ENCODE data around the gene ZFPM1.

Gene ZFPM1

GRCh38 chr16:88526008-88526905 lies 73.2 kb downstream of the ZFPM1 start:
- DNase-seq (ENCODE audit: low read depth in 2 of 2), result no peak

DNA sequence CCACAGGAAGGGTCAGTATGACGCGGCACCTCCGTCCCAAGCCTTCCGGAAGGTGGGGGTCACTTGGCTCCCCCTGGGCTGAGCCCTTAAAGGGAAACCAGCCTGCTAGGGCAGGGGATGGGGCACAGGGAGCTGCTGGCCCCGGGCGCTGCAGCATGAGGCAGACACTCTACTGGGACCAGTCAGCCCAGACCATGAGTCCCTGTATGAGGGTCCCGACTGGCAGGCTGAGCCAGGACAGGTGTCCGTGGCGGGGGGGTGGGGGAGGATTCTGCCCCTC lies 73.8 kb downstream of the ZFPM1 start:
- no peak for DNase-seq (ENCODE audit: low read depth in 2 of 2)

- peak; percentile 61 for DNase-seq (ENCODE audit: low read depth in 2 of 2)
Observed at GRCh38 chr16:88527186-88527936, 74.3 kb downstream of the ZFPM1 start.

- no peak for DNase-seq (ENCODE audit: low read depth in 2 of 2)
Observed at GRCh38 chr16:88527937-88528743, 75.1 kb downstream of the ZFPM1 start.

DNA sequence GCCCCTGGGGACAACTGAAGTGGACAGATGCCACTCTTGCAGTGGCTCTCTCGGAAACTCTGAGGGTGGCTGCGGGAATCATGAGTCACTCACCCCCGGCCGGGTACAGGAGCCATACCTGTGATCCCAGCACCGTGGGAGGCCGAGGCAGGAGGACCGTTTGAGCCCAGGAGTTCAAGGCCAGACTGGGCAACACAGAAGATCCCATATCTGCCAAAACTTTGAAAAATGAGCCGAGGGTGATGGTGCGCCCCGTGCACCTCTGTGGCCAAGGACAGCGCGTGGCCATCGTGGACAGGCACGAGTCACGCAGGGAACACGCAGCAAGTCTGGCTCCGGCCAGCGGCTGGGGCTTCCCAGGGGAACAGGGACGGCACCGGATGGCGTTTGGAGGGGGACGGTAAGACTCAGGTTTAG lies 75.8 kb downstream of the ZFPM1 start:
- no peak for DNase-seq (ENCODE audit: low read depth in 2 of 2)

GRCh38 chr16:88529596-88529995 lies 76.5 kb downstream of the ZFPM1 start:
- DNase-seq (ENCODE audit: low read depth in 2 of 2), result no peak

DNA sequence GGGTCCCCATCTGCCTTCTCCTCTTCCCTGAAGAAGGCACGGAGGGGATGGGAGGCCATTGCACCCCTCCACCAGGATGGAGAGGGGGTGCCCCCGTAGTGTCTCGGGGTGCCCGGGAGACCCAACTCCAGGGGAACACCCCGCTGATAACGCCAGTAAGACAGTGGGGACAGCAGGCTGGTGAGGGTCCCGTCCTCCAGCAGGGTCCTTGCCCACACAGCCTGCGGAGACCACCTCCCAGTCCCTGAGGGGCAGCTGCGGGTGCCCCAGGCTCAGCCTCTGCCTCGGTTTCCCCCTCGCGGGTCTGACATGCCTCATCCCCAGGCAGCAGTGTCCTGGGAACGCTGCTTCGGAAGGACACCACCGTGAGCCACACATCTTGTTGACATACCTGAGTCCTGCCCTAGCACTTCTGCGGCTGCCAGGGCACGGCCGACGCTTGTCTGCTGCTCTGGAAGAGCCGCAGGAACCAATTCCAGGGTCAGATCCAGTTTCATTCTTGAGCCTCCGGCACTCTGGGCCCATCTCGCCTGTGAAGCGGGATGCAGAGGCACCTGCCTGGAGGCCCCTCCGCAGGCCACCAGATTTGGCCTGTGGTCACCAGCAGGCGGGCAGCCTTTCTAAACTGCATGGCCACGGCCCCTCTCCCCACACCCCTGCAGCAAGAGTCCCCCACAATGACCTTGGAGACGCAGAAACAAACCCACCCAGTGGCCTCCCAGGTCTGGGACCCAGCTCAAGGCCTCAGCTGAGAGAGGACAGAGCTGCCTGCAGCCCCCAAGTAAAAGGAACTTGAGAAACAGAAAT lies 77.2 kb downstream of the ZFPM1 start:
- DNase-seq (ENCODE audit: low read depth in 2 of 2), result no peak

DNA sequence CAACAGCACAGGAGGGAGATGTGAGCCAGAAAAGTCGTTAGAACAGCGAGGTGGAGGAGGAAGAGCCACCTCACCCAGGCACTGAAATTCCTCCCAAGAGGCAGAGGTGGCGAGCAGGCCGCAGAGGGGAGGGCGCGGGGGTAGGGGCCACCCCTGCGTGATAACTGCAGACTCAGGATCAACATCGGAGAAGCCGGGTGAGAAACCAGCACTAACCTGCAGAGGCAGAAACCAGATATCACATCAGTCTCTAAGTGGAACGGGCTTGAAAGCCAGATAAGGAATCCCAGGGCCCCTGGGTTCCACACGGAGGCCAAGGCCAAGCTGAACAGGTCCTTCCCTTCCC lies 77.8 kb downstream of the ZFPM1 start:
- DNase-seq (ENCODE audit: low read depth in 2 of 2), result no peak

- DNase-seq (ENCODE audit: low read depth in 2 of 2), result no peak
Observed at GRCh38 chr16:88531346-88531745, 78.3 kb downstream of the ZFPM1 start.

DNA sequence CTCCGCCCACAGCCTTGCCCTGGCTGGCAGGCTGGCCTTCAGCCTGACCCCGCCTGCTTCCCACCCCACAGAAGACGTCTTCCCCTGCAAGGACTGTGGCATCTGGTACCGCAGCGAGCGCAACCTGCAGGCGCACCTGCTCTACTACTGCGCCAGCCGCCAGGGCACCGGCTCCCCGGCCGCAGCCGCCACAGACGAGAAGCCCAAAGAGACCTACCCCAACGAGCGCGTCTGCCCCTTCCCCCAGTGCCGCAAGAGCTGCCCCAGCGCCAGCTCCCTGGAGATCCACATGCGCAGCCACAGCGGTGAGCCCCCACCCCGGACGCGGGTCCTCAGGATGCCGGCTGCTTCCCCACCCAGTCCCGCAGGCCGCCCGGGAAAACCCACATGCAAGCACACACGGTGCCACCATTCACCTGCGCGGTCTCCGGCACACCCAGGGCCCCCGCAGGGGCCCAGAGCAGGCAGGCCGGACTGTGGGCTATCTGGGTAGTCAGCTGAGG lies 78.9 kb downstream of the ZFPM1 start:
- no peak for DNase-seq (ENCODE audit: low read depth in 2 of 2)

- DNase-seq (ENCODE audit: low read depth in 2 of 2), result no peak
Observed at GRCh38 chr16:88532434-88533241, 79.6 kb downstream of the ZFPM1 start.

GRCh38 chr16:88533381-88533917 lies 80.4 kb downstream of the ZFPM1 start:
- DNase-seq (ENCODE audit: low read depth in 2 of 2), result no peak

GRCh38 chr16:88533932-88534637 lies 81.0 kb downstream of the ZFPM1 start:
- DNase-seq (ENCODE audit: low read depth in 2 of 2), result peak; percentile 74 to 83

- DNase-seq (ENCODE audit: low read depth in 2 of 2), result peak in 1 of 2 donors; percentile 40
Observed at GRCh38 chr16:88534638-88535190, 81.6 kb downstream of the ZFPM1 start.

DNA sequence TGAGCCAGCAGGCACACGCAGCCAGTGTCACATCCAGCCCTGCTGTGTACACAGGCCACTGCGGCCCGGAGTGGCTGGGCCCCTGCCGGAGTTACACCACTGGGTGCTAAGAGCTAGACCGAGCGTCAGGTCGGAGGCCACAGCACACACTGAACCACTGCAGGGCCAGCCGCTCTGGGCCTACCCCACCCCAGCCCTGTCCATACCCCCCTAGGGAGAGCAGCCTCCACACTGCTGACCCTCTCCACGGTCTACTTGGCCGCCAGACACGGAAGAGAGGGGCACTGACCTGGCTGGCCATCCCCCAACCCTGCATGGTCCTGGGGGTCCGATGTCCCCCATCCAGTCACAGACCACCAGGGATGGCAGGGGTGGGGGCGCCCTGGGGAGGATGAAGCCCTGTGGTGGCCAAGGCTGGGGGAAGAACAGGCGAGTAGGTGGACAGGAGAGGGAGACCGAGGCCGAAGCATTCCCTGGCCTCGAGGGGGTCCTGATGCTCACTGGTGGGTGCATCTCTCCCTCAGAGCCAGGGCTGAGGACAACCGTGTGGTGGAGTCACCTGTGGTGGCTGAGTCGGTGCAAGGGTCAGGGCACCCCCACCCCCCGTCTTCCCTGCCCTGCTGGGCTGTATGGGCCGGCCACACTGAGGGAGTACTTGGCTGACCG lies 82.2 kb downstream of the ZFPM1 start:
- DNase-seq (ENCODE audit: low read depth in 2 of 2), result no peak

DNA sequence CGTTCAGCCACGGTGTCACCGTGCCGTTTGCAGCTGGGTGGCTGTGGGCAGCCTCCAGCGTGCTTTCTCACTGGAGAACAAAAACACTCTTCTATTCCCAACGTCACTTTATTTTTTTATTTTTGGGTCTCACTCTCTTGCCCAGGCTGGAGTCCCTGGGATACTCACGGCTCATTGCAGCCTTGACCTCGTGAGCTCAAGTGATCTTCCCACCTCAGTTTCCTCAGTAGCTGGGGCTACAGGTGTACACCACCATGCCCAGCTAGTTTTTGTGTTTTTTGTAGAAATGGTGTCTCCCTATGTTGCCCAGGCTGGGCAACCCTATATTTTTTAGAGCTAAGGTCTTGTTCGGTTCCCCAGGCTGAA lies 82.8 kb downstream of the ZFPM1 start:
- no peak for DNase-seq (ENCODE audit: low read depth in 2 of 2)

- DNase-seq (ENCODE audit: low read depth in 2 of 2), result no peak
Observed at GRCh38 chr16:88536510-88536909, 83.4 kb downstream of the ZFPM1 start.

- DNase-seq (ENCODE audit: low read depth in 2 of 2), result no peak
Observed at GRCh38 chr16:88536971-88537751, 84.1 kb downstream of the ZFPM1 start.
